Measurements from ENCODE around the gene MTFR1L.

MTFR1L gene

GRCh38 chr1:25819491-25820246 lies at the start of gene MTFR1L:
TSS of gene MTFR1L (plus strand) at chr1:25819954. CDS start at chr1:25823105, 3,151 bp downstream.
- peak; percentile 75 for DNase-seq

- DNase-seq: no peak
These were observed 49.1 kb upstream of the MTFR1L start for GRCh38 chr1:25770541-25771220.

GRCh38 chr1:25771221-25772114 lies 48.3 kb upstream of the MTFR1L start:
- peak; percentile 27 for DNase-seq

GRCh38 chr1:25772164-25772563 lies 47.6 kb upstream of the MTFR1L start:
- DNase-seq: no peak

GRCh38 chr1:25772692-25773245 lies 47.0 kb upstream of the MTFR1L start:
- no peak for DNase-seq

GRCh38 chr1:25773441-25774125 lies 46.2 kb upstream of the MTFR1L start:
- no peak for DNase-seq

GRCh38 chr1:25774206-25774803 lies 45.4 kb upstream of the MTFR1L start:
- DNase-seq: no peak

- DNase-seq: no peak
These were observed 44.6 kb upstream of the MTFR1L start for GRCh38 chr1:25774921-25775771.

- DNase-seq: no peak
These were observed 40.4 kb upstream of the MTFR1L start for GRCh38 chr1:25779388-25779787.

GRCh38 chr1:25779894-25780293 lies 39.9 kb upstream of the MTFR1L start:
- DNase-seq: no peak

- DNase-seq: no peak
These were observed 39.2 kb upstream of the MTFR1L start for GRCh38 chr1:25780318-25781129.

GRCh38 chr1:25781130-25781433 lies 38.7 kb upstream of the MTFR1L start:
- DNase-seq: no peak

GRCh38 chr1:25782608-25783201 lies 37.0 kb upstream of the MTFR1L start:
- no peak for DNase-seq

GRCh38 chr1:25784575-25785051 lies 35.1 kb upstream of the MTFR1L start:
- DNase-seq: no peak

- no peak for DNase-seq
These were observed 34.3 kb upstream of the MTFR1L start for GRCh38 chr1:25785333-25786067.

- no peak for DNase-seq
These were observed 32.6 kb upstream of the MTFR1L start for GRCh38 chr1:25786887-25787759.

- DNase-seq: no peak
These were observed 32.0 kb upstream of the MTFR1L start for GRCh38 chr1:25787760-25788166.

GRCh38 chr1:25790472-25790871 lies 29.3 kb upstream of the MTFR1L start:
- no peak for DNase-seq

Measured in NCI-H1092 (cell line).